Central memory CD4-positive, alpha-beta T cell (primary cell): Measurements from ENCODE around the gene FSCN2.

Source experiments
- DNase-seq: peaks from one replicate; pipeline ENCODE4 v3.0.0; 2022

Gene FSCN2

DNA sequence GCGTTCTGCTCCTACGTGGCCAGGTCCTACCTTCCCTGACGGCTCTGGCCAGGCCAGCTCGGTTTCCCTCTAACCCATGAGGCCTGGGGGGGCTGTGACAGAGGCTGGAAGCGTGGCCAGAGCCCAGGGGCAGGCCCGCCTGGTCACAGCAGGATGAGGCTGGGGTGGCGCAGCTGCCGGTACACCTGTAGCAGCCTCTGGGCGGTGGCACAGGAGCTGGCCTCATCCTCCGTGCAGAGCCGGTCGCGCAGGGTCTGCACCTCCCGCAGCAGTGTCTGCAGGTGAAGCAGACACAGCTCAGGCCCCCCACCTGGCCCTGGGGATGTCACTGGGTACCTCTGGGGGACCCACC lies 12.5 kb downstream of the FSCN2 start:
- DNase-seq, result no peak

DNA sequence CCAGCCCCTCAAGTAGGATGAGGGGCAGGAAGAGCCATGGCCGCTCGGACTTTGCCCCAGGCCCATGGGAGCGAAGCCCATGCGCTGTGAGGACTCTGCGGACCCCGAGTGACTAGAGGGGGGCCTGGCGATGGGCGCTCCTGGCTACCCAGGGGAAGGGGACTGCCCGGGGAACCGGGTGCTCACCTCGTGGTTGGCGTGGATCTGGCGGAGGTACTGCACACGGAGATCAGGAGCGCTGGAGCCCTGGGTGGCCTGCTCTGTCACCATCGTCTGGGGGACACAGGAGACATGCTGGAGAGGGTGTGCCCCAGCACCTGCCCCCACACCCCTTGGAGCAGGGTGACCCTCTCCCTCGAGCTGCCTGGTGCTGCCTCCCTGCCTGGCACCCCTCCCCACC lies 12.9 kb downstream of the FSCN2 start:
- no peak for DNase-seq

DNA sequence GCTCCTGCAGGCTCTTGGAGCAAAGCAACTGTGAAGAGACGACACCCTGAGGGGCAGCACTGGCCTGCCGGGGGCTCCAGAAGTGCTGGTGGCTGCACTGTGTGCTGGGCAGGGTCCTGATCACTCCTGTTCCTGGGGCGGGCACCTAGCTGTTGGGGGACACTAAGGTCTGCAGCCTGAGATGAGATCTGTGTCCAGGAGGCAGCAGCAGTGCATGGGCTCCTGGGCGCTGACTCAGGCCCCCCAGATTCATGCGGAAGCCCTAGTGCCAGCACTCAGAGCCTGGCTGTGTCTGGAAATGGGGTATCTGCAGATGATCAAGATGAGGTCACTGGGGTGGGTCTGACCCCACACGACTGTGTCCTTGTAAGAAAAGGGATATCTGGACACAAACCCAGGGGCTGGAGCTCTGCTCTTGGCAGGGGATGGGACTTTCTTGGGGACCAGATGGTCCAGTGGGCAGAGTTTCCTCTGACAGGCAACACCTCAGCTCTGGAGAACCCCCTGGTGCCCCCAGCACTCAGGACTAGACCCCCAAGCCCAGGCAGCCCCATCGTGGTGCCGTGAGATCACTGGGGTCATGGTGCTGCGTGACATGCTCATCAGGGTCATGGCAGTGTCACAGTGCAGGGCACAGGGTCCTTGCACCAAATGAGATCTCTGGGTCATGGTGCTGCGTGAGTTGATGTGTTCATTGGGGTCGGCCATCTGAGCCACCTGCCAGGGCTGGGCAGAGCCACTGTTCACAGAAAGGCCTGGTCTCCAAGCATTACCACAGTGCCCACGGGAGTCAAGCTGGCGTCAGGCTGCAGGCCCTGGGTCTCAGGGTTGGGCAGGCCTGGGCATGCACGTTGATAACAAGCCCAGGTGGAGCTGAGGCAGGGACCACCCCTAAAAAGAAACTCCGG lies 14.5 kb downstream of the FSCN2 start:
- DNase-seq, result no peak

DNA sequence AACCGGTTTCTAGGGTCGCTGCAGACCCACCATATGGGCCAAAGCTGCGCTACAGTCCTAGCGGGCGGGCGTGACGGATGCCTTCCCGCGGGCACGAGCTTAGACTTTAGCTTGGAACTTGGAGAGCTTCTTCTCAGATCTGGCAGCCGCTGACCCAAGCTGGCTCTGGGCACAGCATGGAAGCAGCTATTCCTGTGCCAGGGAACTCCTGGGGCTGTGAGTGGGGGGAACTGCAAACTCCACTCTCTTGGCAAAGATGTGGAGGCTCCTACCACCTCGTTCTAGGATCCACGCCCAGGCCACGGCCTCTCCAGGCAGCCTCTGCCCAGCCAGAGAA lies 15.1 kb downstream of the FSCN2 start:
- DNase-seq, result no peak

DNA sequence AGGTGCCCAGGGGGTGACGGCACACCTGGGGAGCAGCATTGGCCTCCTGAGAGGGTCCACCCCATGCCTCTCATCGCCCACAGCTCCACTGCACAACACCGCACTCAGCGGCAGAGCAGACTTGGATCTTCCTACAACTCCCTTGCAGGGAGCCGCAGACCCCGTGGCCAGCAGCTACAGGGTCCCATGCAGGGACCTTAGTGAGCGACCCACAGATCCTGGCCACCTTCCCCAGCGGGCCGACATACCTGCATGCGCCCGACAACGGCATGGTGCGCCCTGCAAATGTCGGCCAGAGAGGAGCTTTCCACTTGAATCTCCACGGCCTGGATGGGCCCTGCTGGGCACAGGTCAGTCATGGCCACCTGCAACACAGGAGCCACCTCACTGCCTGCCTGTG lies 15.6 kb downstream of the FSCN2 start:
- no peak for DNase-seq

DNA sequence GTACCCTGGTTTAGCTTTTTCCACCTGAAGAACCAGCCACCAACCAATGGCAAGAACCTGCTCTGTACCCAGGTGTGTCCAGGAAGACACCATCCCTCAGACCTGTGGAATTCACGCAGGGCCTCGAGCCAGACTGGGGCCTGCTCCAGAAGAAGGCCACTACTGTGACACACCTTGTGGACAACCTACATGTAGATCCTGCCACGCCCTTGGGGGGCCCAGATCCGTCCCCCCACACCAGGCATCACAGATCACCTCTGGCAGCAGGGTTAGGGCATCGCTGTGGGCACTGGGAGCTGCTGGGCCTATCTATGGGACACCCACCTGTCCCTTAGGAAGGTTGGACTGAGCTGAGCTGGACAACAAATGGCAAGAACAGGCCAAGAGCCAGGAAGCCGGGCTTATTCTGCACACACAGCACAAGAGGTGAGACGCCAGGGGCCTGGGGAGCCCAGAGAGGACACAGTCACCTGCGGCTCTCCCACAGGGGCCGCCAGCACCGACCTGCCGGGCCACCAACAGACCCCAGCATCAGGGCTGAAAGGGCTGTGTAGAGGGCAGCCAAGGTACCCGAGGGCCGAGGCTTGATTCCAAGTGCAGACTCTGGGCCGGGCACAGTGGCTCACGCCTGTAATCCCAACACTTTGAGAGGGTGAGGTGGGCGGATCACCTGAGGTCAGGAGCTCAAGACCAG lies 16.3 kb downstream of the FSCN2 start:
- DNase-seq, result no peak

DNA sequence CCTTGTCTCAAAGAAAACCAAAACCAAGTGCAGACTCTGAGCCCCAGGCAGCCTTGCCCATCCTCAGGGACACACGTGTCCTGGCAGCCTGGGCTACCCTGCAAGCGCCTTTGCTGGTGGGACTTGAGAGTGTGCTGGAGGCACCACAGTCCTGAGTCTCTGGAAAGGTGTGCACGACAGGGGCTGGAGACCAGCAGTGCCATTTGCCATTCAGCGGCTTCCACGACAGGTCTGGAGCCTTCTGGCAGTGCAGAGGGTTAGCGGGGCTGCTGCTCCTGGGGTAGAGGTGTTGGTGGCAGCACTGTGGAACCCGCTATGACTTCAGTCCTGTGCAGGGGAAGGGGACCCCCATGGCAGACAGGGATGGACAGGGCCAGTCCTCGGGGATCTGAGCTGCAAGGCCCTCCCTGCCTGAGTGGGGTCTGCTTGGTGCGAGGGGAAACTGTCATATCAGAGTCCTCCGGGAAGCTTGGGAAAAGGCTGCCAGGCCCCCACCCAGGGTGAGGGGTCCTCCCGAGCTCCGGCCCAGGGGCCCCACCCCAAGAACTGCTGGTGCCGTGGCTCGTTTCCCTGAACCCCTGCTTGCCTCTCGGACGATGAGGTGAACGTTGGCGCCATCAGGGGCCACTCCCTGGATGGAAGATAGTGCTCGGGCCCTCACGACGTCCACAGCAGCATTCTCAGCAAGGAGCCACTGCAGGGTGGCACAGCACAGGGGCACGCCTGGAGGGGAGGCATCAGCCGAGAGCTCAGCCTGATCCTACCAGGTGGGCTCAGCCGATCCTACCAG lies 17.2 kb downstream of the FSCN2 start:
- DNase-seq, result no peak

DNA sequence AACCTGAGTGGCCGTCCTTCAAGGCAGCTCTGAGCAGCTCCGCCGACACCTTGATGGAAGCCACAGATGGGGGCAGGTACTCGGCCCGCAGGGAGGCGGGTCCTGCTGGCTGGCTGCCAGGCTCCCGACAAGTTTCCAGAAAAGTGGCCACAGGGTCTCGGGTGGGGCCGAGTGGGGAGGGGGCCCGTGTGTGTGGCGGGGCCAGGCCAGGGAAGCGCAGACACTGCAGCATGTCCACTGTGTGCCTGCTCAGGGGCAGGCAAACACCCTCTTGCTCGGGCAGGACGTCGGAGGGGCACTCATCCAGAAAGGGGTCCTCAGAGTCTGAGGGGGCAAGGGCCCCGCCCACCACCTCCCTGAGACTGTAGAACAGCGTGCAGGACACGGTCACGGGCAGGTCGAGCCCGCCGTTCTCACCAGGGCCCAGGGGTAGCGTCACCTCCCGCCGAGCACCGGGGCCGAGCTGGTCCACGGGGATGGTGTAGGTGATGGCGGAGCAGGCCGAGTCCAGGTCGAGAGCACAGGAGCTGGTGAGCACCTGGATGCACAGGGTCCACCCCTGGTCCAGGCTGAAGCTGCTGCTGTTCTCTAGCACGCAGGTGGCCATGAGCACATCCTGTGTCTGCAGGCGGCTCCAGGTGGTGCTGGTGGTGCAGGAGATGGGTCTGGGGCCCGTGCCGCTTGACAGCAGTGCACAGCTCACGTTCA lies 18.9 kb downstream of the FSCN2 start:
- DNase-seq, result no peak

DNA sequence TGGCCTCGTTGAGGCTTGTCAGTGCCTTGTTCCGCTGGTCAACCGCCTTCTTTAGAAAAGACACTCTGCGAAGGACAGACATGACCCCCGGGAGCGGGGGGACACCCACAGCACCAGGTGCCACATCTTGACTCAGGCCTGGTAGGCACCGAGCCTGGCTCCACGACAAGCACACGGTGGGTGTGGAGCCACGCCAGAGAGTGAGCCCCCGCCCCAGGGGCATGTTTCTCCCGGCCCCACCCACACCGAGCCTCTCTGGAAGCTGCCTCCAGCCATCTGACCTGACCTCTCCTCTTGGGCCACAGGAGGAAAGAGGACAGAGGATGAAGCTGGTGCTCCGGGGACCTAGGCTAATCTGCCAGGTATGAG lies 19.4 kb downstream of the FSCN2 start:
- no peak for DNase-seq

DNA sequence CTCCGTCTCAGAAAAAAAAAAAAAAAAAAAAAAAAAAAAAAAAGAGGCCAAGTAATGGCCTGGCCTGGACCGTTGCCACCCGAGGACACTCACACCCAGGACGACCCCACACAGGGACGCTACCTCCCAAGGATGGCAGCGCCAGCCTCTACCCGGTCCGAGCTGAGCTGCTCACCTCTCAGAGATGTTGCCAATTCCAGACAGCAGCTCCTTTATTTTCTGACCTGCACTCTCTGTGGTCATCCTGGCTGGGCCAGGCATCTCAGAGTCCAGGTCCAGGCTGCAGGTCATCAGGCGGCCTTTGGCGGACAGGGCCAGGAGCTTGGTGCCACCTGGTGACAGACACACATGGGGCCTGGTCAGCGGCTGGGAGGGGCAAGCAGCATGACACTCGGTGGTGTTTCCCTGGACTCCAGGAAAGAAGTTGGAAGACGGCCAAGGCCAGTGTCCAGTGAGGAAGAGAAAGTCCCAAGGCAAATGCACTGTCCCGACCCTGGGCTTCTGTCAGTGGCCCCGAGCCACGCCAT lies 20.9 kb downstream of the FSCN2 start:
- DNase-seq, result no peak

DNA sequence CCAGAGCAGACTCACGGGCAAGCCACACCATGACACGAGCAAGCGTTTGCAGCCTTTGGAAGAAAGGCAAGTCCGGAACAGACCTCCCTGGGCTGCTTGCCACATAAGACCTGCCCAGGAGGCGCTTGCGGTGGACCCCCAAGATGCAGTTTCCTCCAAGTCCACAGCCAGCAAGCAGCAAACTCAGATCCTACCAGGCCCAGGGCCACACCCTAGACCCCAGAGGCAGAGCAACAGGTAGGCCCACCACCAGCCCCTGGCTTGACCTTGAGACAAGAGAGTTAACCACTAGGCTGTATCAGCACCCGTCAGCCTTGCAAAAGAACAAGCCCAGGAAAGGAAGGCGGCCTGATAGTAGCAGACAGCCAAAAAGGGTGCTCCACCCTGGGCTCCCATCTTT lies 21.6 kb downstream of the FSCN2 start:
- DNase-seq, result no peak

DNA sequence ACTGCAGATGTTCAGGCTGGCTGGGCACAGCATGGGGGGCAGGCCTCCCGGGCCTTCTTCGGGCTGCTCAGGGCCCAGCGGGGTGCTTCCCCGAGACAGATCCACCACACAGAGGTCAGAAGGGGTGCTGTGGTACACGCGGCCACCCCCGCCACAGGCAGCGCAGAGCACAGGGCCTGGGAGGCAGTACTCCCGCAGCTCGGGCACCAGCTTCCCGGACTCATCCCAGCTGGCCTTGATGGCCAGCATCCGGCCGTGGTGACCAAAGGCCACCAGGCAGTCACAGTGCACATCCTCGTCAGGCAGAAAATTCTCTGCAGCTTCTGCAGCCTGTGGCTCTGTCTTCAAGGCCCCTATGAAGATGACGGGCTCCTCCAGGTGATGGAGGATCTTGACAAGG lies 22.1 kb downstream of the FSCN2 start:
- no peak for DNase-seq

DNA sequence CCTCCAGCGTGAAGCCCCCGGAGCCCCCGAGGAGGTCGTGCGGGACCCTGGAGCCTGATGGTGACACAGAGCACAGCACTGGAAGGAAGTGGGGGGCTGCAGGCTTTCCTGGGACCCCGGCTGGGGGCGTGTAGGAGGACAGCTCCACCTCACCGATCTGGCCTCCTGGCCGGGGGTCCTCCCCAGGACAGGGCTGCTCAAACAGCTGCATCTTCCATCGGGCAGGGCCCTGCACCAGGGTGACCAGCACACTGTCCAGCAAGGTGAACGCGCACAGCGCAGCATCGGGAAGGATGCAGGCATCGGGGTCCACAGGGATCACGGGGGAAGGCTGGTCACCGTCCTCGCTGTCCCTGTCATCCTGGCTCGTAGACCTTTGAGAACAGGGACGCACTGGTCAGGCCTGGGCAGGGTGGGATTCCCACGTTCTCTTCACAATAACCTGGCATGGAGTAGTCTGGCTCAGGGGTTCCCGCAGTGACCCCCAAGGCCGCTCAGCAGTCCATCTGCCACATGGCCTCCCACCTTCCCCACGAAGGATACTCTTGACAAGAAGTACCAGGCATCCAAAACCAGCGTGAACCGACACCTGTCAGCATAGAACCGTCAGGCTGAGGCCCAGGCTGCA lies 22.8 kb downstream of the FSCN2 start:
- DNase-seq, result no peak

DNA sequence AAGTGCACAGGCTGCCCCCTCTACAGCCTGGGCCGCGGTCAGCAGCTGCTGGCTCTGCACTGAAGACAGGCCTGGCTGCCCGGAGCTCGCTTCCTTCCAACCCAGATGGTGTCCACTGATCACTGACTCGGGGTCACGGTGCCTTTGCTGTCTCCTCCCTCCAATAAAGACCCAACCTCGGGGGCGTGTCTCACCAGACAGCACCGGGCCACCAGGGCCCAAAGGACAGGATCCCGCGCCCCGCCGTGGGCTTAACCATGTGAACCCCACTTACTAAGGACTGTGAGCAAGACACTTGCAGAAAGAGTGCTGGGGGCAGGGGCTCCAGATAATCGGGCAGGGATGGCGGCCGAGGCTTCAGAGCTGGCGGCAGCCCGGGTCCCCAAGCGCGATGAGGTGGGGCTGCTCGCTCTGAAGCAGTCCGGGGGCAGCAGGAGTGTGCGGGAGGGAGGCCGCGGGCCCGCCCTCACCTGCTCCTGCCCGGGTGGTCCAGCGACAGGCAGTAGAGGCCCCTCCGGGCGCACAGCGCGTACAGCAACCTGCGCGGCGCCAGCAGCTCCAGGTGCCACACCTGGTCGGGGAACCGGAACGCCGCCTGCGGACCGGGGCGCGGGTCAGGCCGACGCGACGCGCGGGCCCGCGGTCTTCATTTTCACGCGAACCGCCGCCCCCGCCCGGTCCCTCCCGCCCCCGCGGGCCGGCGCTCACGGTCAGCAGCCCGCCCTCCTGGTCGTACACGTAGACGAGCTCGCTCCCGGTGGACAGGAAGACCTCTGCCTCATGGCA lies 23.5 kb downstream of the FSCN2 start:
- no peak for DNase-seq

DNA sequence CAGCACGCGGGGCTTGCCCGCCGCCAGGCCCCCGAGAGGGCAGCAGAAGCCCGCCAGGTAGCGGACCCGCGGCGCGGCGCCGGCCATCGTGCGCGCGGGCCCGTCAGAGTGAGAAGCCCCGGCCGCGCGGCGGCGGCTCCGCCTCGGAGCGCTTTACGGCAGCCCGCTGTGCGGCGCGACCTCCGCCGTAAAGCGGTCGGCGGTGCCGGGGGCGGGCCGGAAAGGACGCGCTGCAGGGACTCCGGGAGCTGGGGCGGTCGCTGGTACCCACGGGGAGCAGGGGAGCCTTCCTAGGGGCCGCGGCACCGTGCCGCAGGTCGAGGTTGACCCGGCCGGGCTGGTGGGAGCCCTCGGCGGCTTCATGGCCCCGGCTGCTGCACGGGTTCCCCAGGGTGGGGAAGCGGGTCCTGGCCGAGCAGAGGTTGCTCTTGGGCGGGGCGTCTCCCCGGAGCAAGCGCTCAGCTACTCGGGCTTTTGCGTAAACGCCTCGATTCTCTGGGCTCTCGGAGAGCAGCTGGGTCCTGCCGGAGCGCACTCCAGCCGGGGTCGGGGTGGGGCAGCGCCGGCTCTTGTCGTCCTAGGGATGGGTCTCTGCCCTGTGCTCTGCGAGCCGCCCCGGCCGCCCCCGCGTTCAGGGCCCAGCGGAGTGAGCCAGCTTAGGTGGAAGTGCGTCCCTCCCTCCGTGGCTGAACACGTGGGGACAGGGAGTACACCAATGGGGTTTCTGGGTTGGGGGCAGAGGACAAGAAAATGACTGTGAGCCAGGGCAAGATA lies 24.3 kb downstream of the FSCN2 start, which contains the start of gene FAAP100:
Gene FAAP100, minus strand, starts transcription at position 110 of the 774 bp plus-strand sequence. Its CDS starts 23 bp downstream, at position 87.
- DNase-seq, result peak; percentile 84

DNA sequence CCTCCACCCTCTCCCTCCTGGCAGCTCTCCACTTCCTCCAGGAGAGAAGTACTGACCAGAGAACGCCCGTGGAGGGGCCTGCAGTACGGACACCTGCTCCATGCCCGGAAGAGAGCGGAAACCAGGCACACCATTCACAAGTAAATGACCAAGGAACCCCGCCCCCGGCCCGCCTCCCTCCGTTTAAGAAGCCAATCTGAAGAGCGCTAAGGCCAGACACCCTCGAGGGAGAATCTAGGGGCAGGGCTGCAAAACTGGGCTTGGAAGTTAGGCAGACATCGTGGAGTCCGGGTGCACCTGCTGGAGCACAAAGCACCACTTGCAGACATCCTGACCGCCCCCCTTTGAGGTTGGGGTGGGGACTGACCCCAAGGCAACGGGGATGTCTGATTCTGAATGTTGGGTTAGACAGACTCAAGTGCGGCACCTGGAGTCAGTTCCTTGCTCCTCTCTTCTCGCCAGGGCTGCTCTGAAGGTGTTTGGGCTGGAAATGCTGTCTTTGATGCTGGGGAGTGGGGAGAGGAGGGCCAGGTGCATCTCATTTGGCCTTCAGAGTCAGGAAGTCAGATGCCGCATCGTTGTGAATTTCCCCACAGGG lies 24.9 kb downstream of the FSCN2 start:
- peak; percentile 77 for DNase-seq

DNA sequence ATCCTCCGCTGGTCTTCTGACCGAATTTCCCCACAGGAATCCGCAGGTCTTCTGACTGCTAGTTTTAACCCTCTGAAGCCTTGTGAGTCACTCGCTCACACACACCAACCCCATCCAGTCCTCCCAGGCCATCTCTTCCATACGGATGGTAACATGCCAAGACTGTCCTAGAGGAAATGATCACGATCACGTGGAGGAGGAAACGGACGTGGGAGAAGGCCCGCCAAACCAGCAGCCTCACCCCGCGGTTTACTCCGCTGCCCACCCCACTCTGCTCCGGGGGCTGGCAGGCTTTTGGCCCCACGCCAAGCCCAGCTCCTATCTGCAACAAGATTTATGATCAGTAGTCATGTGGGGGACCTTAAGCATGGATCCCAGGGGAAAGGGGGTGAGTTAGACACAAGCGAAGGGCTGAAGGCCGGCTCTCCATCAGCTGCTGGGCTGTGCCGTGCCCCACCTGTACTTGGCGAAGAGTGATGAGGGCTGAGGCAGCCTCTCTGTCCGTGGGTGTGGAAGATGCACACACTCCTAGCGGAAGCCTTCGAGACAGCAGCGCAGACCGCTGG lies 25.5 kb downstream of the FSCN2 start:
- no peak for DNase-seq

DNA sequence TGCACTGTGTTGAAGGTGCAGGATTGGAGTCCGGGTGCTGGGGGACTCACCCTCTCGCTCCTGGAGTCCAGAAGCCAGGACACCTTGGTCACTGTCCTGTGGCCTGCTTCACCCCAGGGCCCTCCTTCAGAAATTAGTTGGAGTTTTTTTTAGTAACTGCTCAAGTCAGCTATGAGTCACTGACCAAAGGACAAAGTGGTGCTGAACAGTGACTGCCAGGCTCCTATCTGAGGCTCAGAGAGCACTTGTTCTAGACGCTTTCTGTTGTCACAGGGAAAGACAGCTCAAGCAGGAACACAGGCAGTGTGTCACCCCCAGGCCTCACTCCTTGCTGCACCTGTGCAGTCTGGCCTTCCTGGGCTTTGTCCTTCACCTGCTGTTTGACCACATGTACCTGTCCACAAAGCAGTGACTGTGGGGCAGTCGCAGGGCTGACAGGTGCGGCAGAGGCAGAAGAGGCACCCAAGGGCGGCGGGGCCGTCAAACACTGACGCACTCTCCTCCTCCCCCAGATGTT lies 28.1 kb downstream of the FSCN2 start:
- DNase-seq, result no peak

DNA sequence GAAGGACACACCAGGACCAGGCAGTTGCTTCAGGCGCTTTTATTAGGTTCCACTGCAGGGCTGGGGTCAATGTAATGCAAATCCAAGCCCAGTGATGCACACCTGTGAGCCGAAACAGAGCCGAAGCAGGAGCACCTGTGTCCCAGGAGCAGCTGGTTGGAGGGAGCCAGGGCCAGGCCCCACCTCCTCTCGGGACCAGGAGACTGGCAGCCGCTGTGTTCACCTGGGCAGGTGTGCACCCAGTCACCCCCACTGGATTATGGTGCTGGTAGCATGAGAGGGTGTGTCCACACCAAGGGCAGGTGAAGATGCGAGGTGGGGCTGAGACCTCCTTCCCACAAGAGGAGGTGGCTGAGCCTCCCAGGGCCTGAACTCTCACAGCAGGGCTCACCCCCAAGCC lies 28.7 kb downstream of the FSCN2 start:
- no peak for DNase-seq
